GM19099 (cell line): ENCODE results near the gene SCNN1A.

Experiments used
- POLR2A ChIP-seq: IDR thresholded peaks from 3 replicates; pipeline ENCODE4 v1.6.1; 2011; ENCODE audit warnings: low read depth; ENCODE audit not compliant: insufficient read length; ENCODE audit errors: extremely low read depth

SCNN1A gene

DNA sequence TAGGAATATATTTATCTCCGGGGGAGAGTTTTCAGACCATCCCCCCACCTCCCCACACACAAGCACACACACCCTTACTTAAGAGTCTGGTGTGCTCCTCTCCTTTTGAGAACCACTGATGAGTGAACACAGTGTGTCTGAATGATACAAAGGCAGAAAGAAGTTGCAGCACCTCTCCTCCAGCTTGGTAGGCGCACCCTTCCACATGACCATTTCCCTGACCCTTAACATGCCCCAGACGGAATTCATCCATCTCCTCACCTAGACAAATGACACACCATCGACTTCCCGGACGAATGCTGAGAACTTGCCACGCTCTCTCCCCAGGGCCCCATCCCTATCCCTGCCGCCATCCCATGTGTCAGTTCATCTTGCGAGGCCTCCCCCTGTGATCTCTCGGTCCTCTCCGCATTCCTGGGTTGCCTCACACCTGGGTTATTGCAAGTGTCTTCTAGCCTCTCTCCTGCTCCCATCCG lies 37.4 kb downstream of the SCNN1A start:
- no peak for TF ChIP-seq POLR2A

DNA sequence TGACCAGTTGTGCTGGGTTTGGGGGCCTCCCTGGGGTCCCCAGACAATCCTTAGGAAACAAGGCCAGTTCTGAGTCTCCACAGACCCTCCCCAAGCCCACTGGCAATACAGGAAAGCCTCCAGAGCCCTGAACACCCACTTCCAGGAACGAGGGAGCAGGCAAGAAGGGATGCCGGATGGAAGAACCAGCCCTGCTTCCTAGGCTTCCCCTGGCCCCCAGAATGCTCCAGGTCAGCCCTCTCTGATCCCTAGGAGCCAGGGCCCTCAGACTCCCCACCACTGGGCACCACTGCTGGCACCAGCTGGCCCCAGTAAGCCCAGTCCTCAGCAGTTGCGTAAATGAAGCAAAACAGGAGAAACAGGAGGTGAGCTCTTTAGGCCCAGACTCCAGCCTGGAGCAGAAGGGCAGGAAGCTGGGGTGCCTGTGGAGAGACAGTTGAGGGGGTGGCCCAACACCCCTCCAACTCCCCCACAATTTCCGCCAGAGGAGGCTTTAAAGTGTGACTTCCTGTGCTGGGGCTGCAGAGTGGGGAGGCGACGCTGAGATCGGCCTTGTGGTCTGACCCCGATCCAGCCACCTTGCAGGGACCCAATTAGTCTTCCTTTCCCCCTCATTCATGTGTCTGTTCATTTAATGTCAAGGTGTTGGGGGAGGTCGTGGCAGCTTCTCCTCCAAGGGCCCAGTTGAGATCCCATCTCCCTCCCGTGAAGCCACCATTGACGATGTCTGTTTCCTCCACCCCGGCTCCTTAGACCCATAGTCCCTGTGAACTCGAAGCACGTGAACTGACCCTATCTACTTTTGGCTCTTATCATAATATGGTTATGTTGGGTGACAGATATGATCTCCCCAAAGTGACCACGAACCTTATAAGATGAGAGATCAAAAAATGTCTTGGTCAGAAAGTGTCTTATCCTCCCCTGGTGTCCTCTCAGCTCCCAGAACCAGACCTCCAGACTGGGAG lies 38.2 kb downstream of the SCNN1A start:
- TF ChIP-seq POLR2A, result peak; percentile 20

- peak; percentile 0 for TF ChIP-seq POLR2A
These were observed 39.1 kb downstream of the SCNN1A start for GRCh38 chr12:6336079-6336888.

GRCh38 chr12:6335451-6336078 lies 39.8 kb downstream of the SCNN1A start:
- peak; percentile 61 for TF ChIP-seq POLR2A

- no peak for TF ChIP-seq POLR2A
These were observed 40.4 kb downstream of the SCNN1A start for GRCh38 chr12:6334940-6335450.

DNA sequence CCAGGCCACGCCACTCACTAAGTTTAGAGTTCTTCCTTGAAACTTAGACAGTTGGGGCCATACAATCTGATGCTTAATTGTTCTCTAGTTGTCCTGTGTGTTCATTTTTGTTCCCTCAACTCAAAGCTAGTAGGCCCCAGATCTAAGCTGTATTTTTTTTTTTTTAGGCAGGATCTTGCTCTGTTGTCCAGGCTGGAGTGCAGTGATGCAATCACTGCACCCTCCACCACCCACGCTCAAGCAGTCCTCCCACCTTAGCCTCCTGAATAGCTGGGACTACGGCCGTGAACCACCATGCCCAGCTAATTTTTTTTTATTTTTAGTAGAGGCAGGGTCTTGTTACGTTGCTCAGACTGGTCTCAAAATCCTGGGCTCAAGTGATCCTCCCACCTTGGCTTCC lies 41.0 kb downstream of the SCNN1A start:
- TF ChIP-seq POLR2A, result no peak

- TF ChIP-seq POLR2A, result no peak
These were observed 41.8 kb downstream of the SCNN1A start for GRCh38 chr12:6333566-6333965.

- TF ChIP-seq POLR2A, result no peak
These were observed 42.3 kb downstream of the SCNN1A start for GRCh38 chr12:6333029-6333428.

GRCh38 chr12:6332459-6332858 lies 42.9 kb downstream of the SCNN1A start:
- TF ChIP-seq POLR2A, result no peak

GRCh38 chr12:6330999-6331714 lies 44.2 kb downstream of the SCNN1A start:
- no peak for TF ChIP-seq POLR2A

- TF ChIP-seq POLR2A, result no peak
These were observed 45.2 kb downstream of the SCNN1A start for GRCh38 chr12:6330192-6330591.

DNA sequence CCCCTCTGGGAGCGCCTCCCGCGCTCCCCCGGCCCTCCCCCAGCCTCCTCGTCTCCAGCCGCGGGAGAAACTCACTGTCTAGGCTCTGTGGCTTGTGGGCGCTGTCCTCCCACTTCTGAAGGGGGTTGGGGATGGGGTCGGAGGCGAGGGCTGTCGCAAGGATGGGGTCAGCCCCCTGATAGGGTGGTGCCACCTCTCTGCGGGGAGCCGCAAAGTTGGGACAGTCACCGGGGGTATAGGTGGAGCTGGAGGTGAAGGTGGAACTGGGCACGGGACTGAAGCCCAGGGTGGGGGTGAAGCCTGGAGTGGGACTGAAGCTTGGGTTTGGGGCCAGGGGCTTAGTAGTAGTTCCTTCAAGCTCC lies 45.7 kb downstream of the SCNN1A start:
- no peak for TF ChIP-seq POLR2A

GRCh38 chr12:6328945-6329702 lies 46.2 kb downstream of the SCNN1A start:
- TF ChIP-seq POLR2A, result no peak

- no peak for TF ChIP-seq POLR2A
These were observed 47.2 kb downstream of the SCNN1A start for GRCh38 chr12:6328045-6328779.
